IPS DF 6.9 (cell line): ENCODE data around the gene MLPH.

Source experiments
- DNase-seq: peaks from one replicate; pipeline ENCODE4 v3.0.0-alpha.2; 2013; ENCODE audit warnings: low read depth, low spot score
- H3K27ac ChIP-seq: one replicate; pipeline ENCODE4 v1.5.1; 2013; ENCODE audit warnings: low read length, control low read depth
- H3K27me3 ChIP-seq: 2 replicates; pipeline ENCODE4 v1.6.1; 2013; ENCODE audit warnings: mild to moderate bottlenecking, low read length; ENCODE audit not compliant: control insufficient read depth, insufficient read depth
- H3K36me3 ChIP-seq: 2 replicates; pipeline ENCODE4 v1.6.1; 2013; ENCODE audit warnings: low read length; ENCODE audit not compliant: control insufficient read depth, insufficient read depth
- H3K4me1 ChIP-seq: 2 replicates; pipeline ENCODE4 v1.6.1; 2013; ENCODE audit warnings: low read length; ENCODE audit not compliant: control insufficient read depth, insufficient read depth
- H3K4me3 ChIP-seq: 2 replicates; pipeline ENCODE4 v1.5.1; 2013; ENCODE audit warnings: mild to moderate bottlenecking, low read length
- H3K9me3 ChIP-seq: 2 replicates; pipeline ENCODE4 v1.6.1; 2013; ENCODE audit warnings: low read length, inconsistent platforms; ENCODE audit not compliant: control insufficient read depth, insufficient read depth
- WGBS: extraction: QIAGEN DNeasy Blood & Tissue Kit; methylation state at CpG from one replicate; pipeline ENCODE4 v1.1.7; 2013; ENCODE audit warnings: mixed read lengths, missing lambda C conversion rate; ENCODE audit not compliant: insufficient read length, insufficient coverage; 5-methylcytosine and 5-hydroxymethylcytosine counted together

Gene MLPH

DNA sequence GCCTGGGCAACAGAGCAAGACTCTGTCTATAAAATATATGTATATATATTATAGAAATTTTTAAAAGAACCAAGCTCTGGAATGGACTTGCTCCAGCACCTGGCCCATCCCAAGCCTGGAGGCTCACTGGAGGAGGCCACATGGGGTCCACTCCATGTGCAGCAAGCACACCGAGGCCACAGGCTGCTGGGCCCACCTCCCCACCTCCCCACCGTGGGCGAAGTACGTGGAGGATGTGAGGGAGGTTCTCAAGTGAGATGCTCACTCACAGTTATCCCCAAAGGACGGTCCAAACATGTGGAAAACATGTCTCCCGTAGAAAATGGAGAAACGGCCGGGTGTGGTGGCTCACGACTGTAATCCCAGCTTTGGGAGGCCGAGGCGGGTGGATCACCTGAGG, 117.3 kb downstream of the MLPH start:
- WGBS, result no CpG with 5 or more reads among the region's 11 CpGs
- peaks cover 8% of the 10 kb centered on the region; the same call in 1 of the 2 replicates for H3K4me1 ChIP-seq
- H3K27ac ChIP-seq, result no peak overlapping the region
- no peak for DNase-seq
- no peaks in the 10 kb centered on the region for H3K36me3 ChIP-seq
- H3K27me3 ChIP-seq, result no peaks in the 10 kb centered on the region
- no peaks in the 10 kb centered on the region for H3K9me3 ChIP-seq
- H3K4me3 ChIP-seq, result no peak overlapping the region
